Measurements from ENCODE around the gene SAE1. TPM values are rescaled to one million over a fixed set of nuclear protein-coding genes. Genes with fewer than 3 reads are reported as not detected.

SAE1 gene
- total RNA-seq, 1 experiment from 2014 or later: 234 TPM

DNA sequence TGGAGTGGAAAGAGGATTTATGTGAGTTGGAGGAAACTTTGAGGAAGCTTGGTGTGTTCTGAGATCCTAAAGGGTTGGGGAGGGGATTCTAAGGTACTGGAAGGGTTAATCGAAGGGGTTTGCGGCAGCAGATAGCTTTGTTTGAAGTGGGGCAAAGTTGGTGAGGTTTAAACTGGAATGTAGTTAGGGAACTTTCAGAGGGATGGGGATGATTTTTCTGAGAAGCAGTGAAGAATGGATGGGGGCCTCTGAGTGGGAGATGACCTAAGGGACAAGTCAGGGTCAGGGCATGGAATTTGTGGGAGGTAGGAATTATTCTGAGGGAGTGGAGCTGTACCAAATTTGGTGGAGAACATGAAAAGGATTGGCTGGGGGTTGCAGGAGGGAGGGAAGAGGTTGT, 3.9 kb downstream of the SAE1 start:
- no peak for DNase-seq
- peaks cover 44 to 72% (median 51%) of the 10 kb centered on the region in 3 experiments for H3K36me3 Mint-ChIP-seq (ENCODE audit: insufficient read depth in 1 of 3, low read depth in 3 of 3)
- Histone ChIP-seq H3K9me3 (ENCODE audit: control insufficient read depth, low read depth, low read length) (no peaks in the 10 kb centered on the region), H2BK120ac (ENCODE audit: low read depth, low read length, poor library complexity, severe bottlenecking) (no peak overlapping the region), H3K27ac (ENCODE audit: insufficient read length, low read depth, low read length) (no peak overlapping the region), H3K4me2 (ENCODE audit: insufficient read depth, insufficient read length, low read length) (no peak overlapping the region), H3K4me1 (ENCODE audit: insufficient read depth, low read length) (peaks cover 2% of the 10 kb centered on the region; the same call in 1 of the 2 replicates), H2BK12ac (ENCODE audit: insufficient read length, low read depth, low read length) (no peak overlapping the region), H4K91ac (ENCODE audit: insufficient read length, low read depth, low read length) (no peak overlapping the region), H4K5ac (ENCODE audit: insufficient read length, low read depth, low read length) (no peak overlapping the region), H2AK5ac (ENCODE audit: insufficient read length, low read length) (no peak overlapping the region), H3K4ac (ENCODE audit: low read depth, low read length) (no peak overlapping the region), H3K56ac (ENCODE audit: insufficient read length, low read depth, low read length) (no peak overlapping the region), H3K14ac (ENCODE audit: insufficient read depth, low read length) (no peak overlapping the region), H3T11ph (ENCODE audit: low read length) (no peak overlapping the region), H2AFZ (ENCODE audit: low read length) (no peak overlapping the region), H3K9ac (ENCODE audit: extremely low read depth, insufficient read length, low read length) (no peak overlapping the region), H3K23me2 (ENCODE audit: insufficient read length, low read depth, low read length, poor library complexity, severe bottlenecking) (no peaks in the 10 kb centered on the region), H3K23ac (ENCODE audit: insufficient read length, low read depth, low read length) (no peak overlapping the region), H4K8ac (replicated peaks; ENCODE audit: insufficient read length, low read depth, low read length) (no peak overlapping the region), H3K79me2 (ENCODE audit: insufficient read depth, low read length) (peaks cover 70% of the 10 kb centered on the region; the same call in 1 of the 2 replicates), H3K79me1 (ENCODE audit: insufficient read depth, low read depth, low read length, poor library complexity, severe bottlenecking) (peaks cover 4% of the 10 kb centered on the region), H2BK5ac (ENCODE audit: insufficient read length, low read length) (no peak overlapping the region), H4K20me1 (ENCODE audit: control insufficient read depth, insufficient read depth, insufficient read length) (peaks cover 2% of the 10 kb centered on the region), H3K18ac (ENCODE audit: insufficient read length, low read depth, low read length) (no peak overlapping the region), H2BK15ac (ENCODE audit: low read depth, low read length) (no peak overlapping the region), H2BK20ac (ENCODE audit: low read depth, low read length, poor library complexity, severe bottlenecking) (no peak overlapping the region), H3K27me3 (ENCODE audit: insufficient read depth, low read length) (no peaks in the 10 kb centered on the region)
- peak overlapping the region; percentile 61 to 82 (median 80); a peak in 6 of 7 replicates for H3K27ac Mint-ChIP-seq
- H3K9me3 Mint-ChIP-seq: peaks cover 3 to 8% of the 10 kb centered on the region in 2 experiments; a peak in 3 of 5 replicates
- H3K4me3 Mint-ChIP-seq: peak overlapping the region; percentile 50 to 99
- WGBS (ENCODE audit: extremely low coverage, insufficient read length, low lambda C conversion rate): no CpG with 5 or more reads among the region's 2 CpGs
- TF ChIP-seq, protein P1, sequence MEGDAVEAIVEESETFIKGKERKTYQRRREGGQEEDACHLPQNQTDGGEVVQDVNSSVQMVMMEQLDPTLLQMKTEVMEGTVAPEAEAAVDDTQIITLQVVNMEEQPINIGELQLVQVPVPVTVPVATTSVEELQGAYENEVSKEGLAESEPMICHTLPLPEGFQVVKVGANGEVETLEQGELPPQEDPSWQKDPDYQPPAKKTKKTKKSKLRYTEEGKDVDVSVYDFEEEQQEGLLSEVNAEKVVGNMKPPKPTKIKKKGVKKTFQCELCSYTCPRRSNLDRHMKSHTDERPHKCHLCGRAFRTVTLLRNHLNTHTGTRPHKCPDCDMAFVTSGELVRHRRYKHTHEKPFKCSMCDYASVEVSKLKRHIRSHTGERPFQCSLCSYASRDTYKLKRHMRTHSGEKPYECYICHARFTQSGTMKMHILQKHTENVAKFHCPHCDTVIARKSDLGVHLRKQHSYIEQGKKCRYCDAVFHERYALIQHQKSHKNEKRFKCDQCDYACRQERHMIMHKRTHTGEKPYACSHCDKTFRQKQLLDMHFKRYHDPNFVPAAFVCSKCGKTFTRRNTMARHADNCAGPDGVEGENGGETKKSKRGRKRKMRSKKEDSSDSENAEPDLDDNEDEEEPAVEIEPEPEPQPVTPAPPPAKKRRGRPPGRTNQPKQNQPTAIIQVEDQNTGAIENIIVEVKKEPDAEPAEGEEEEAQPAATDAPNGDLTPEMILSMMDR (conservative IDR thresholded peaks at IDR 0.05): no peak
- no peaks in the 10 kb centered on the region for H3K27me3 Mint-ChIP-seq (ENCODE audit: low read depth)
- peaks cover 27 to 39% of the 10 kb centered on the region in 2 experiments for H3K4me1 Mint-ChIP-seq

All from H9 (cell line).